Measurements from ENCODE around the gene CD81. TPM values are rescaled to one million over a fixed set of nuclear protein-coding genes. Genes with fewer than 3 reads are reported as not detected.

Gene CD81
- total RNA-seq, 1 experiment from 2014 or later = 194 TPM

GRCh38 chr11:2375341-2375853 lies 1.7 kb upstream of the CD81 start:
- Histone ChIP-seq H3K36me3 (ENCODE audit: insufficient read depth, low read length, poor library complexity, severe bottlenecking) (no peaks in the 10 kb centered on the region), H3K4me1 (ENCODE audit: insufficient read depth, low read length, poor library complexity, severe bottlenecking) (peaks cover 6% of the 10 kb centered on the region), H3K9me3 (ENCODE audit: low read depth, low read length, poor library complexity, severe bottlenecking) (no peaks in the 10 kb centered on the region), H3K27me3 (replicated peaks; ENCODE audit: insufficient read depth, low read depth, low read length, poor library complexity) (no peaks in the 10 kb centered on the region), H3K4me3 (ENCODE audit: low read depth, low read length, poor library complexity, severe bottlenecking) (no peak overlapping the region), H3K27ac (ENCODE audit: low read depth, low read length, poor library complexity, severe bottlenecking) (no peak overlapping the region)
- no peak for TF ChIP-seq CTCF (conservative IDR thresholded peaks at IDR 0.05; ENCODE audit: low read depth, low read length)
- no peak for TF ChIP-seq EZH2 (IDR thresholded peaks at IDR 0.05; ENCODE audit: borderline replicate concordance, low read depth, low read length, poor library complexity, severe bottlenecking)
- POLR2A ChIA-PET (ENCODE audit: low non-redundant PET) = no interaction called here
- no TSS peak for BruUV-seq (replicated peaks)
- no peak for DNase-seq (ENCODE audit: low spot score)
- intact Hi-C loops (cut with micrococcal nuclease; ENCODE audit: unreplicated experiment) = no loop called here
- CTCF ChIA-PET = no interaction called here

GRCh38 chr11:2375964-2376551 lies 1.1 kb upstream of the CD81 start:
- H3K27ac ChIP-seq (ENCODE audit: low read depth, low read length, poor library complexity, severe bottlenecking) = no peak overlapping the region
- intact Hi-C loops (cut with micrococcal nuclease; ENCODE audit: unreplicated experiment) = no loop called here
- BruUV-seq (replicated peaks) = no TSS peak
- ChIA-PET POLR2A (ENCODE audit: low non-redundant PET) (no interaction called here), CTCF (no interaction called here)
- H3K36me3 ChIP-seq (ENCODE audit: insufficient read depth, low read length, poor library complexity, severe bottlenecking) = no peaks in the 10 kb centered on the region
- peaks cover 6% of the 10 kb centered on the region for H3K4me1 ChIP-seq (ENCODE audit: insufficient read depth, low read length, poor library complexity, severe bottlenecking)
- H3K27me3 ChIP-seq (replicated peaks; ENCODE audit: insufficient read depth, low read depth, low read length, poor library complexity) = no peaks in the 10 kb centered on the region
- no peak for TF ChIP-seq CTCF (conservative IDR thresholded peaks at IDR 0.05; ENCODE audit: low read depth, low read length)
- TF ChIP-seq EZH2 (IDR thresholded peaks at IDR 0.05; ENCODE audit: borderline replicate concordance, low read depth, low read length, poor library complexity, severe bottlenecking) = no peak
- no peak overlapping the region for H3K4me3 ChIP-seq (ENCODE audit: low read depth, low read length, poor library complexity, severe bottlenecking)
- no peaks in the 10 kb centered on the region for H3K9me3 ChIP-seq (ENCODE audit: low read depth, low read length, poor library complexity, severe bottlenecking)
- DNase-seq (ENCODE audit: low spot score) = no peak

GRCh38 chr11:2377511-2378443 lies 667 bp downstream of the CD81 start:
- TSS peak; percentile 57 for BruUV-seq (replicated peaks)
- peak; percentile 55 for DNase-seq (ENCODE audit: low spot score)
- Histone ChIP-seq H3K4me3 (ENCODE audit: low read depth, low read length, poor library complexity, severe bottlenecking) (peak overlapping the region; percentile 91), H3K27me3 (replicated peaks; ENCODE audit: insufficient read depth, low read depth, low read length, poor library complexity) (no peaks in the 10 kb centered on the region), H3K36me3 (ENCODE audit: insufficient read depth, low read length, poor library complexity, severe bottlenecking) (no peaks in the 10 kb centered on the region), H3K4me1 (ENCODE audit: insufficient read depth, low read length, poor library complexity, severe bottlenecking) (peaks cover 6% of the 10 kb centered on the region), H3K9me3 (ENCODE audit: low read depth, low read length, poor library complexity, severe bottlenecking) (no peaks in the 10 kb centered on the region), H3K27ac (ENCODE audit: low read depth, low read length, poor library complexity, severe bottlenecking) (peak overlapping the region; percentile 90)
- ChIA-PET POLR2A (ENCODE audit: low non-redundant PET) (interaction anchor here (0.6 kb wide), 1 partner anchor 32 kb away, joined by 4 read pairs; no protein-coding TSS in a partner anchor), CTCF (interaction anchor here (0.6 kb wide), 1 partner anchor 23 kb away, joined by 7 read pairs; the partner anchor contains the start of gene TSSC4)
- TF ChIP-seq EZH2 (IDR thresholded peaks at IDR 0.05; ENCODE audit: borderline replicate concordance, low read depth, low read length, poor library complexity, severe bottlenecking) (no peak), CTCF (conservative IDR thresholded peaks at IDR 0.05; ENCODE audit: low read depth, low read length) (no peak)
- intact Hi-C loops (cut with micrococcal nuclease; ENCODE audit: unreplicated experiment) = loop anchor here (1.0 kb wide), 1 partner anchor 23 kb away; the partner anchor contains the start of gene TSSC4

All from A673 (cell line).